ENCODE results near the gene LRIT2. TPM values are rescaled to one million over a fixed set of nuclear protein-coding genes. Genes with fewer than 3 reads are reported as not detected.

Gene LRIT2
- total RNA-seq, 4 donors from 2014 or later, result not detected

GRCh38 chr10:84216834-84217233, 8.5 kb downstream of the LRIT2 start:
- Histone ChIP-seq H3K4me1 (no peaks in the 10 kb centered on the region), H3K27ac (no peak overlapping the region), H3K27me3 (no peaks in the 10 kb centered on the region), H3K4me3 (no peak overlapping the region), H3K9me3 (no peaks in the 10 kb centered on the region), H3K36me3 (no peaks in the 10 kb centered on the region)
- DNase-seq (ENCODE audit: low spot score in 2 of 2), result no peak
- TF ChIP-seq EP300 (IDR thresholded peaks at IDR 0.05) (no peak), CTCF (IDR thresholded peaks at IDR 0.05) (no peak), POLR2A (IDR thresholded peaks at IDR 0.05) (no peak)
- WGBS, 2 donors, result 85 to 89% methylated on average over 9 of the region's 9 CpGs

- TF ChIP-seq POLR2A (IDR thresholded peaks at IDR 0.05), result no peak
- TF ChIP-seq CTCF (IDR thresholded peaks at IDR 0.05), result peak in 1 of 5 experiments; percentile 24
- no peak for TF ChIP-seq EP300 (IDR thresholded peaks at IDR 0.05)
- H3K4me3 ChIP-seq, result no peak overlapping the region
- no peaks in the 10 kb centered on the region for H3K9me3 ChIP-seq
- H3K27ac ChIP-seq, result no peak overlapping the region
- WGBS, 2 donors, result 46 to 53% methylated on average over 12 of the region's 12 CpGs
- no peaks in the 10 kb centered on the region for H3K27me3 ChIP-seq
- no peaks in the 10 kb centered on the region for H3K4me1 ChIP-seq
- DNase-seq (ENCODE audit: low spot score in 2 of 2), result no peak
- no peaks in the 10 kb centered on the region for H3K36me3 ChIP-seq
These were observed 10.6 kb downstream of the LRIT2 start for GRCh38 chr10:84214612-84215235.

DNA sequence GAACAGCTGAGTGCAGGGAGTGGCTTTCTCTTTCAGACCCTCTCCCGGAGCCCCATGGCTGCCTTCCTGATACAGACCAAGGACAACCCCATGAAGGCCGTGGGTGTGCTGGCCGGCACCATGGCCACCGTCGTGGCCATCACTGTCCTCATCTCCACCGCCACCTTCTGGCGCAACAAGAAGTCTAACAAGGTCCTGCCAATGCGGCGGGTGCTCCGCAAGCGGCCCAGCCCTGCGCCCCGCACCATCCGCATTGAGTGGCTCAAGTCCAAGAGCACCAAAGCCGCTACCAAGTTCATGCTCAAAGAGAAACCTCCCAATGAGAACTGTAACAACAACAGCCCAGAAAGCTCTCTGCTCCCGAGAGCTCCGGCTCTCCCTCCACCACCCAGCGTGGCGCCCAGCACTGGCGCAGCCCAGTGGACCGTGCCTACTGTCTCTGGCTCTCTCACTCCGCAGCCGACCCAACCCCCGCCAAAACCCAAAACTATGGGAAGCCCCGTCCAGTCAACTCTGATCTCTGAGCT, 11.2 kb downstream of the LRIT2 start:
- no peaks in the 10 kb centered on the region for H3K36me3 ChIP-seq

GRCh38 chr10:84213076-84213475, 12.3 kb downstream of the LRIT2 start:
- H3K36me3 ChIP-seq, result no peaks in the 10 kb centered on the region
- no peak overlapping the region for H3K4me3 ChIP-seq
- H3K4me1 ChIP-seq, result no peaks in the 10 kb centered on the region
- H3K9me3 ChIP-seq, result no peaks in the 10 kb centered on the region
- no peak for DNase-seq (ENCODE audit: low spot score in 2 of 2)
- no peaks in the 10 kb centered on the region for H3K27me3 ChIP-seq
- WGBS, 2 donors, result 86 to 94% methylated on average over 11 of the region's 11 CpGs
- TF ChIP-seq EP300 (IDR thresholded peaks at IDR 0.05), result no peak
- no peak for TF ChIP-seq POLR2A (IDR thresholded peaks at IDR 0.05)
- TF ChIP-seq CTCF (IDR thresholded peaks at IDR 0.05), result no peak
- H3K27ac ChIP-seq, result no peak overlapping the region

More for the DNA sequence above, 11.2 kb downstream of the LRIT2 start:
- Histone ChIP-seq H3K4me3 (no peak overlapping the region), H3K4me1 (no peaks in the 10 kb centered on the region), H3K27ac (no peak overlapping the region), H3K9me3 (no peaks in the 10 kb centered on the region), H3K27me3 (no peaks in the 10 kb centered on the region)
- WGBS, 2 donors, result 60 to 75% methylated on average over 25 of the region's 25 CpGs
- TF ChIP-seq POLR2A (IDR thresholded peaks at IDR 0.05), result no peak
- no peak for TF ChIP-seq CTCF (IDR thresholded peaks at IDR 0.05)
- TF ChIP-seq EP300 (IDR thresholded peaks at IDR 0.05), result no peak
- no peak for DNase-seq (ENCODE audit: low spot score in 2 of 2)

DNA sequence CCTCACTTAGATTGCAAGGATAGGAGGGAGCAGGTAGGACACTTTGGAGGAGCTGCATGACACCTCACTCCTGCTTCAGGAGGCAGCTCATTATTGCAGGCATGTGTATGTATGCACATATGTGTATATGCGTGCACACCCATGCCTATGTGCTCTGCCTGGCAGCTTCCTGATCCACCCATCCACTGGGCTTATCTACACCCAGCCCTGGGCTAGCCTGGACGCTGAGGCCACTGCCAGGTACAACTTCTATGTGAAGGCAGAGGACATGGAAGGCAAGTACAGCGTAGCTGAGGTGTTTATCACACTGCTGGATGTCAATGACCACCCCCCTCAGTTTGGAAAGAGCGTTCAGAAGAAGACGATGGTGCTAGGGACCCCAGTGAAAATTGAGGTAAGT, 13.3 kb downstream of the LRIT2 start:
- TF ChIP-seq CTCF (IDR thresholded peaks at IDR 0.05) (no peak), POLR2A (IDR thresholded peaks at IDR 0.05) (no peak), EP300 (IDR thresholded peaks at IDR 0.05) (no peak)
- Histone ChIP-seq H3K4me1 (no peaks in the 10 kb centered on the region), H3K9me3 (no peaks in the 10 kb centered on the region), H3K27me3 (no peaks in the 10 kb centered on the region), H3K36me3 (no peaks in the 10 kb centered on the region), H3K4me3 (no peak overlapping the region), H3K27ac (no peak overlapping the region)
- WGBS, 2 donors, result 79 to 80% methylated on average over 5 of the region's 5 CpGs
- no peak for DNase-seq (ENCODE audit: low spot score in 2 of 2)
